PC-3 (cell line): ENCODE data around the gene IGFBP7.

Source experiments
- CTCF ChIP-seq: fragments of 300-600 bp; sonication (generic); conservative IDR thresholded peaks from 2 replicates; pipeline ENCODE4 v1.5.1; 2017; ENCODE audit warnings: antibody characterized with exemption, low read depth, mild to moderate bottlenecking, low read length
- EZH2phosphoT487 ChIP-seq: fragments of 300-600 bp; sonication (generic); IDR thresholded peaks from 2 replicates; pipeline ENCODE4 v1.6.1; 2018; ENCODE audit warnings: mild to moderate bottlenecking, antibody characterized with exemption, low read length, borderline replicate concordance

GRCh38 chr4:57044996-57045395, 65.2 kb downstream of the IGFBP7 start:
- TF ChIP-seq CTCF (no peak), EZH2phosphoT487 (no peak)
